Coronary artery (tissue), 2 donors: ENCODE data around the gene REG4.

Experiments
- DNase-seq: peaks from one replicate; pipeline ENCODE4 v3.0.0-alpha.2; 2017; ENCODE audit warnings: low spot score
- H3K27ac ChIP-seq, 2 donors: fragments of 200-600 bp; sonication (generic); one replicate each; pipeline ENCODE4 v1.5.1; 2016 to 2019
- H3K4me3 ChIP-seq: fragments of 200-600 bp; sonication (generic); 2 replicates; pipeline ENCODE4 v1.5.1; 2016; ENCODE audit warnings: mild to moderate bottlenecking, moderate library complexity
- CTCF ChIP-seq: fragments of 200-600 bp; sonication (generic); IDR thresholded peaks from one replicate; pipeline ENCODE4 v1.5.1; 2019; ENCODE audit warnings: antibody characterized with exemption

Gene REG4

GRCh38 chr1:119808491-119808890 lies 2.8 kb downstream of the REG4 start:
- no peak for TF ChIP-seq CTCF
- no peak for DNase-seq
- Histone ChIP-seq H3K27ac (no peak overlapping the region), H3K4me3 (no peak overlapping the region)

GRCh38 chr1:119806489-119806888 lies 4.8 kb downstream of the REG4 start:
- no peak for TF ChIP-seq CTCF
- H3K27ac ChIP-seq, result no peak overlapping the region
- H3K4me3 ChIP-seq, result no peak overlapping the region
- DNase-seq, result no peak

GRCh38 chr1:119805746-119806145 lies 5.5 kb downstream of the REG4 start:
- no peak for DNase-seq
- TF ChIP-seq CTCF, result no peak
- Histone ChIP-seq H3K27ac (no peak overlapping the region), H3K4me3 (no peak overlapping the region)

GRCh38 chr1:119805247-119805646 lies 6.0 kb downstream of the REG4 start:
- Histone ChIP-seq H3K4me3 (no peak overlapping the region), H3K27ac (no peak overlapping the region)
- DNase-seq, result no peak
- no peak for TF ChIP-seq CTCF

GRCh38 chr1:119799599-119800177 lies 11.6 kb downstream of the REG4 start:
- H3K27ac ChIP-seq, result no peak overlapping the region

GRCh38 chr1:119799003-119799402 lies 12.3 kb downstream of the REG4 start:
- no peak overlapping the region for H3K27ac ChIP-seq
- no peak for TF ChIP-seq CTCF
- DNase-seq, result no peak

More at GRCh38 chr1:119799599-119800177, 11.6 kb downstream of the REG4 start:
- TF ChIP-seq CTCF, result no peak
- DNase-seq, result no peak
- H3K4me3 ChIP-seq, result no peak overlapping the region

GRCh38 chr1:119797606-119798005 lies 13.7 kb downstream of the REG4 start:
- DNase-seq, result no peak
- Histone ChIP-seq H3K4me3 (no peak overlapping the region), H3K27ac (no peak overlapping the region)
- no peak for TF ChIP-seq CTCF

More at GRCh38 chr1:119799003-119799402, 12.3 kb downstream of the REG4 start:
- no peak overlapping the region for H3K4me3 ChIP-seq
